ENCODE results near the gene PRTFDC1. TPM values are rescaled to one million over a fixed set of nuclear protein-coding genes. Genes with fewer than 3 reads are reported as not detected.

The PRTFDC1 gene
- total and polyA plus RNA-seq, 2 donors (not counting 3 experiments of a cell fraction or from before 2014, with no cell fraction given) = 22.0 to 27.0 TPM

- no peaks in the 10 kb centered on the region for H3K9me3 ChIP-seq (replicated peaks; ENCODE audit: control insufficient read depth, insufficient read depth, low read length)
- no peak overlapping the region for H2AFZ ChIP-seq (ENCODE audit: low read depth, low read length)
- H3K36me3 ChIP-seq (ENCODE audit: control insufficient read depth in 2 of 2, extremely low read depth in 1 of 2, insufficient read depth in 2 of 2, low read length in 2 of 2) = no peaks in the 10 kb centered on the region
- dilution Hi-C loops (cut with MboI; ENCODE audit: extremely low pct_ligation_motif_present, low sequenced_read_pairs) = no loop called here
- CTCF ChIA-PET = interaction anchor here (1.0 to 3.5 kb wide), 2 partner anchors 348 to 374 kb away, joined by 4 to 46 read pairs; no protein-coding TSS in a partner anchor
- POLR2A ChIA-PET = interaction anchor here (1.0 kb wide), 1 partner anchor 90 kb away, joined by 3 read pairs; no protein-coding TSS in a partner anchor
- H3K27ac ChIP-seq (ENCODE audit: insufficient read depth, low read depth, low read length) = no peak overlapping the region
- no peak overlapping the region for H3K9ac ChIP-seq (replicated peaks; ENCODE audit: extremely low read depth, insufficient read depth, low read length)
- no peaks in the 10 kb centered on the region for H3K79me2 ChIP-seq (ENCODE audit: control insufficient read depth, insufficient read depth, low read length)
- no peaks in the 10 kb centered on the region for H3K9me1 ChIP-seq (replicated peaks; ENCODE audit: control insufficient read depth, extremely low read depth, insufficient read depth, low read length)
- no peaks in the 10 kb centered on the region for H3K27me3 ChIP-seq (ENCODE audit: control insufficient read depth in 2 of 2, insufficient read depth in 2 of 2, low read length in 2 of 2)
- TF ChIP-seq MAX (IDR thresholded peaks at IDR 0.05; ENCODE audit: insufficient read depth, insufficient read length) (no peak), MYC (IDR thresholded peaks at IDR 0.05; ENCODE audit: low read depth, low read length) (no peak), GATA2 (IDR thresholded peaks at IDR 0.05; ENCODE audit: insufficient read depth, insufficient read length, low read depth, low read length) (no peak), POLR2A (IDR thresholded peaks at IDR 0.05; ENCODE audit: low read depth, low read length) (no peak), POLR2AphosphoS5 (IDR thresholded peaks at IDR 0.05; ENCODE audit: insufficient read depth, low read depth, low read length) (no peak), CTCF (IDR thresholded peaks at IDR 0.05; ENCODE audit: extremely low read depth in 1 of 2, insufficient read depth in 1 of 2, low read depth in 1 of 2, low read length in 2 of 2) (no peak), JUN (IDR thresholded peaks at IDR 0.05; ENCODE audit: borderline replicate concordance, insufficient read depth, insufficient read length, low read depth) (no peak), EZH2 (IDR thresholded peaks at IDR 0.05; ENCODE audit: borderline replicate concordance, low read depth, low read length, severe bottlenecking) (no peak), FOS (IDR thresholded peaks at IDR 0.05; ENCODE audit: borderline replicate concordance, insufficient read depth, low read length) (no peak)
- intact Hi-C loops (cut with micrococcal nuclease) = no loop called here
- DNase-seq (ENCODE audit: low read depth, low spot score) = no peak
- BruUV-seq (replicated peaks) = no TSS peak
- no peak for FAIRE-seq
- no peak overlapping the region for H3K4me3 ChIP-seq (replicated peaks in 1 of 3; ENCODE audit: insufficient read depth in 1 of 3, low read depth in 1 of 3, low read length in 3 of 3)
- H3K4me2 ChIP-seq (ENCODE audit: insufficient read depth, low read length) = no peak overlapping the region
- peaks cover 5% of the 10 kb centered on the region for H3K4me1 ChIP-seq (ENCODE audit: control insufficient read depth, extremely low read depth, insufficient read depth, low read length)
- H4K20me1 ChIP-seq (replicated peaks; ENCODE audit: control insufficient read depth, extremely low read depth, insufficient read depth, low read length) = no peaks in the 10 kb centered on the region
Measured at GRCh38 chr10:24991298-24991697, 38.9 kb upstream of the PRTFDC1 start.

All from endothelial cell of umbilical vein (primary cell).